GM23248 (cell line): Measurements from ENCODE around the gene ERICH6.

Source experiments
- EZH2 ChIP-seq: fragments of 200-600 bp; sonication (generic); IDR thresholded peaks from 2 replicates; pipeline ENCODE4 v1.6.1; 2018; ENCODE audit warnings: antibody characterized with exemption, mild to moderate bottlenecking; ENCODE audit not compliant: insufficient read depth, poor library complexity, severe bottlenecking
- EZH2phosphoT487 ChIP-seq: fragments of 200-600 bp; sonication (generic); IDR thresholded peaks from 2 replicates; pipeline ENCODE4 v1.6.1; 2018; ENCODE audit warnings: antibody characterized with exemption, moderate library complexity, mild to moderate bottlenecking, low read depth; ENCODE audit not compliant: insufficient read depth

DNA sequence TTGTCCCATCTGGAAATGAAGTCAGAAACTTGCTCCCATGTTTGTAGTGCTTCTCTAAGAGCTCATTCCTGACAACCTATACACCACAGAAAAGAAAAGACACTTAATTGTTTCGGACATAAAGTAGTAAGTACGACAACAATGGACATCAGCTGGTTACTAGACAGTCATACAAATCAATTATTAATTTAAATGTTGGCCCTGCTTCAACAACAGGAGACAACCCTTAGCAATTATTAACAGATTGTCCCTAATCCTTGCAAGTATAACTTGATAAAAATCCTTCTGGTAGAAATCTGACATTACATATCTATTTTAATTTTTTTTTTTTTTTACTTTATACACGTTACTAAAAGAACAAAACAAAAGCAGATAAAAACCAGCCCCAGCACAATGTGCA, 29.8 kb downstream of the ERICH6 start:
- TF ChIP-seq EZH2, result no peak
- no peak for TF ChIP-seq EZH2phosphoT487
